Nephron (organoid): ENCODE results near the gene KLHDC8B.

Experiments used
- H3K27ac Mint-ChIP-seq, 3 experiments: 2 replicates each; pipeline ENCODE4 v1.8.0; 2020; ENCODE audit warnings: mixed read lengths in 3 of 3, mild to moderate bottlenecking in 2 of 3, moderate library complexity in 1 of 3
- H3K27me3 Mint-ChIP-seq: 2 replicates; pipeline ENCODE4 v1.8.0; 2021; ENCODE audit warnings: low read depth, mild to moderate bottlenecking, moderate library complexity, mixed read lengths
- H3K36me3 Mint-ChIP-seq: 2 replicates; pipeline ENCODE4 v1.8.0; 2020; ENCODE audit warnings: low read depth, mixed read lengths
- H3K4me1 Mint-ChIP-seq: 2 replicates; pipeline ENCODE4 v1.8.0; 2020; ENCODE audit warnings: mixed read lengths
- H3K4me3 Mint-ChIP-seq, 3 experiments: 2 replicates each; pipeline ENCODE4 v1.8.0; 2020; ENCODE audit warnings: mild to moderate bottlenecking in 3 of 3, mixed read lengths in 3 of 3, moderate library complexity in 2 of 3
- H3K9me3 Mint-ChIP-seq: 2 replicates; pipeline ENCODE4 v1.8.0; 2020; ENCODE audit warnings: mixed read lengths
- CTCF ChIP-seq, 3 experiments: fragments of 200-600 bp; sonication (generic); IDR thresholded peaks; one replicate each; pipeline ENCODE4 v1.5.0; 2021; ENCODE audit warnings: antibody characterized with exemption in 3 of 3; ENCODE audit not compliant: unreplicated experiment in 3 of 3

KLHDC8B gene

DNA sequence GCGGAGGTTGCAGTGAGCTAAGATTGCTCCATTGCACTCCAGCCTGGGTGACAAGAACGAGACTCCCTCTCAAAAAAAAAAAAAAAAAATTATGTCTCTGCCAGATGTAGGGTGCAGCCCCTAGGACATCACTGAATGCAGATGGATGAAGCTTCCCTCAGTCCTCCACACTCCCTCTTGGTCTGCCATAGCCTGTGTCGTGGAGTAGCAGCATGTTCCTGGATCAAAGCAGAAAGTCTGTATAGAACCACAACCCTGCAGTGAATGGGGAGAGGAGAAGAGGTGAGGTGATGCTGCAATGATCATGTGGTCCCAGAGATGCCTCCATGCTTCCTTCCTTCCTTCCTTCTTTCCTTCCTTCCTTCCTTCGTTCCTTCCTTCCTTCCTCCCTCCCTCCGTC is 23.2 kb upstream of the KLHDC8B start:
- H3K27ac Mint-ChIP-seq, result no peak overlapping the region
- H3K36me3 Mint-ChIP-seq, result no peaks in the 10 kb centered on the region
- no peaks in the 10 kb centered on the region for H3K27me3 Mint-ChIP-seq
- no peaks in the 10 kb centered on the region for H3K4me1 Mint-ChIP-seq
- H3K9me3 Mint-ChIP-seq, result no peaks in the 10 kb centered on the region
- H3K4me3 Mint-ChIP-seq, result no peak overlapping the region
- no peak for TF ChIP-seq CTCF (IDR thresholded peaks at IDR 0.05; ENCODE audit: unreplicated experiment in 3 of 3)

DNA sequence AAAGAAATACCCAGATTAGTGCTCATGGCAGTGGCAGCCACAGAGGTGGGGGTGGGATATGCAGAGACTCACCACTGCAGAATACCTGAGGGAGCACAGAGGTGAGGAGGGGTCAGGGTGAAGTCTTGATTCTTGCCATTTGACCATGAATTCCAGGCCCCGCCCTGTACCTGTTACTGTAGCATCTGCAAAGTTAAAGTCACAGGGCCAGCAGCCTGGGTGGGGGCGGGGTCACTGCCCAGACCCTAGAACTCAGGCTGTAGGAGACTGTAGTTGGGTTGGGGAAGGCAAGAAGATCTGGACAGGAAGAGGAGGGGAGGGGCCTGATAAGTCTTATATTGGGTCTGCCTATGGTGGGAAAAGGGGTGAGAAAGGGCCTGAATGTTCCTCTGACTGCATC is 19.8 kb upstream of the KLHDC8B start:
- Mint-ChIP-seq H3K4me1 (no peaks in the 10 kb centered on the region), H3K36me3 (no peaks in the 10 kb centered on the region), H3K27ac (no peak overlapping the region), H3K27me3 (no peaks in the 10 kb centered on the region), H3K4me3 (no peak overlapping the region), H3K9me3 (no peaks in the 10 kb centered on the region)
- TF ChIP-seq CTCF (IDR thresholded peaks at IDR 0.05; ENCODE audit: unreplicated experiment in 3 of 3), result no peak

- Mint-ChIP-seq H3K4me1 (peaks cover 5% of the 10 kb centered on the region), H3K27ac (no peak overlapping the region), H3K4me3 (no peak overlapping the region), H3K9me3 (no peaks in the 10 kb centered on the region), H3K27me3 (no peaks in the 10 kb centered on the region), H3K36me3 (no peaks in the 10 kb centered on the region)
- no peak for TF ChIP-seq CTCF (IDR thresholded peaks at IDR 0.05; ENCODE audit: unreplicated experiment in 3 of 3)
Observed at GRCh38 chr3:49153349-49153912, 18.0 kb upstream of the KLHDC8B start.

DNA sequence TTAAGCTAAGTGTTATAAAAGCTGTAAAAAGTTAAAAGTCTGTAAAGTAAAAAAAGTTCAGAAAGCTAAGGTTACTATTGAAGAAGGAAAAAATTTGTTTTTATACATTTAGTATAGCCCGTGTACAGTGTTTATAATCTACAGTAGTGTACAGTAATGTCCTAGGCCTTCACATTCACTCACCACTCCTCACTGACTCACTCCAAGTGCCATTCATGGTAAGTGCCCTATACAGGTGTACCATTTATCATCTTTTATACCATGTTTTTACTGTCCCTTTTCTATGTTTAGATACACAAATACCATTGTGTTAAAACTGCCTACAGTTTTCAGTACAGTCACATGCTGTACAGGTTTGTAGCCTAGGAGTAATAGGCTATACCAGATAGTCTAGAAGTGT is 14.1 kb upstream of the KLHDC8B start:
- no peaks in the 10 kb centered on the region for H3K27me3 Mint-ChIP-seq
- H3K4me3 Mint-ChIP-seq, result no peak overlapping the region
- no peak overlapping the region for H3K27ac Mint-ChIP-seq
- no peaks in the 10 kb centered on the region for H3K9me3 Mint-ChIP-seq
- H3K4me1 Mint-ChIP-seq, result peaks cover 5% of the 10 kb centered on the region
- peaks cover 3% of the 10 kb centered on the region for H3K36me3 Mint-ChIP-seq
- no peak for TF ChIP-seq CTCF (IDR thresholded peaks at IDR 0.05; ENCODE audit: unreplicated experiment in 3 of 3)

GRCh38 chr3:49158103-49158709 is 13.2 kb upstream of the KLHDC8B start:
- Mint-ChIP-seq H3K9me3 (no peaks in the 10 kb centered on the region), H3K27me3 (no peaks in the 10 kb centered on the region)

More at GRCh38 chr3:49158103-49158709, 13.2 kb upstream of the KLHDC8B start:
- Mint-ChIP-seq H3K4me3 (no peak overlapping the region), H3K27ac (peak overlapping the region in 1 of 3 experiments; percentile 14), H3K4me1 (peaks cover 5% of the 10 kb centered on the region), H3K36me3 (peaks cover 3% of the 10 kb centered on the region)
- peak in 1 of 3 experiments; percentile 17 for TF ChIP-seq CTCF (IDR thresholded peaks at IDR 0.05; ENCODE audit: unreplicated experiment in 3 of 3)
